Breast epithelium (tissue), 3 donors: ENCODE results near the gene KCNC1.

ENCODE experiments used
- CTCF ChIP-seq, 3 donors: fragments of 450-650 bp; IDR thresholded peaks; one replicate each; pipeline ENCODE4 v1.5.1; 2016 to 2017; ENCODE audit warnings: antibody characterized with exemption in 3 of 3, mild to moderate bottlenecking in 3 of 3, moderate library complexity in 3 of 3
- POLR2A ChIP-seq: fragments of 450-650 bp; IDR thresholded peaks from one replicate; pipeline ENCODE4 v1.6.1; 2016; ENCODE audit warnings: antibody characterized with exemption, mild to moderate bottlenecking, moderate library complexity

- TF ChIP-seq CTCF (IDR thresholded peaks at IDR 0.05), result no peak
- no peak for TF ChIP-seq POLR2A
Measured at GRCh38 chr11:17751558-17751957, 17.0 kb downstream of the KCNC1 start.
